ENCODE measurements around the gene CLMP.

DNA sequence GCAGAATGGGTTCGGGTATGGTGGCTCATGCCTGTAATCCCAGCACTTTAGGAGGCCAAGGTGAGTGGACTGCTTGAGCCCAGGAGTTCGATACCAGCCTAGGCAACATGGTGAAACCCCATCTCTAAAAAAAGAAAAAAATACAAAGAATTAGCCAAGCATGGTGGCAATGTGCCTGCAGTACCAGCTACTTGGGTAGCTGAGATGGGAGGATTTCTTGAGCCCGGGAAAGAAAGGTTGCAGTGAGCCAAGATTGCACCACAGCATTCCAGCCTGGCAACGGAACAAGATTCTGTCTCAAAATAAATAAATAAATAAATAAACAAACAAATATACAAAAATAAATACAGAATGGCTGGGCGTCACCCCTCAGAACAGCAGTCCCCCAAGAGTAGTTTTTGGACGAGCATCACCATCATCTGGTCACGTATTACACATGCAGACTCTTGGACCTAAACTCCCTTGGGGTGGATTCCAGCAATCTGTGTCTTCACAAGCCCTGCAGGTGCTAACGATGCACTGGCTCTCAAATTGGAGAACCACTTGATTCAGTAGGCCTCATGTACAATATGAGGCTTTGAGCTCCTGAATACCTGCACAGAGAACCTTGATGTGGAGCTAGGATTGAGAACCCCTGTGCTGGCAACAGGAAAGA lies 33.5 kb downstream of the CLMP start:
- TF ChIP-seq POLR2A (IDR thresholded peaks at IDR 0.05; ENCODE audit: low read length): no peak
- no peak for TF ChIP-seq GATA1 (IDR thresholded peaks at IDR 0.05; ENCODE audit: low read depth, low read length)
